HepG2 (cell line): Measurements from ENCODE around the gene IQGAP3. TPM values are rescaled to one million over a fixed set of nuclear protein-coding genes. Genes with fewer than 3 reads are reported as not detected.

Experiments used
- GFI1 ChIP-seq: sonication (generic); formaldehyde crosslinking; IDR thresholded peaks from 2 replicates; pipeline ENCODE4 v1.5.0; 2020; ENCODE audit warnings: missing genetic modification reagents, mild to moderate bottlenecking, borderline replicate concordance
- JUN ChIP-seq: sonication (generic); formaldehyde crosslinking; IDR thresholded peaks from 2 replicates; pipeline ENCODE4 v1.4.0; 2020; ENCODE audit warnings: mild to moderate bottlenecking, missing genetic modification reagents
- MED1 ChIP-seq: sonication (generic); formaldehyde crosslinking; IDR thresholded peaks from 2 replicates; pipeline ENCODE4 v1.4.0; 2020; ENCODE audit warnings: missing genetic modification reagents
- NR0B2 ChIP-seq: sonication (generic); formaldehyde crosslinking; IDR thresholded peaks from 2 replicates; pipeline ENCODE4 v1.4.0; 2020; ENCODE audit warnings: mild to moderate bottlenecking, missing genetic modification reagents
- POLR2A ChIP-seq, 2 experiments: IDR thresholded peaks; 2 replicates each; pipeline ENCODE4 v1.6.1; 2011; ENCODE audit warnings: low read depth in 2 of 2, low read length in 2 of 2, mild to moderate bottlenecking in 1 of 2, moderate library complexity in 1 of 2; ENCODE audit not compliant: insufficient read depth in 1 of 2
- PPARG ChIP-seq: conservative IDR thresholded peaks from 2 replicates; pipeline ENCODE4 v1.6.1; 2016; ENCODE audit warnings: missing biosample characterization, missing genetic modification reagents
- SATB2 ChIP-seq: sonication (generic); formaldehyde crosslinking; IDR thresholded peaks from 2 replicates; pipeline ENCODE4 v1.5.0; 2020; ENCODE audit warnings: missing genetic modification reagents
- SKIL ChIP-seq: sonication (generic); formaldehyde crosslinking; IDR thresholded peaks from 2 replicates; pipeline ENCODE4 v1.8.0; 2022; ENCODE audit warnings: missing genetic modification reagents, mild to moderate bottlenecking, moderate library complexity, borderline replicate concordance
- TSC22D2 ChIP-seq: sonication (generic); formaldehyde crosslinking; IDR thresholded peaks from 2 replicates; pipeline ENCODE4 v1.5.1; 2020; ENCODE audit warnings: missing genetic modification reagents, mild to moderate bottlenecking, borderline replicate concordance
- ZIK1 ChIP-seq: sonication (generic); formaldehyde crosslinking; IDR thresholded peaks from 2 replicates; pipeline ENCODE4 v1.5.0; 2020; ENCODE audit warnings: mild to moderate bottlenecking, low read depth, missing genetic modification reagents, borderline replicate concordance
- ZNF121 ChIP-seq: sonication (generic); formaldehyde crosslinking; IDR thresholded peaks from 2 replicates; pipeline ENCODE4 v1.5.0; 2020; ENCODE audit warnings: mild to moderate bottlenecking, missing genetic modification reagents
- ZNF564 ChIP-seq: sonication (generic); formaldehyde crosslinking; IDR thresholded peaks from 2 replicates; pipeline ENCODE4 v1.8.1; 2023; ENCODE audit warnings: mild to moderate bottlenecking, missing genetic modification reagents
- ZNF878 ChIP-seq: sonication (generic); formaldehyde crosslinking; IDR thresholded peaks from 2 replicates; pipeline ENCODE4 v1.8.1; 2023; ENCODE audit warnings: mild to moderate bottlenecking, missing genetic modification reagents, moderate library complexity
- polyA plus RNA-seq, 8 experiments: library from polyadenylated mRNA; depleted of rRNA in 3 of 8; stranded (reverse) in 7 of 8; unstranded in 1 of 8; fragments of >200 nt; fragmentation: Illumina TruSeq in 4 of 8; extraction: Trizol in 4 of 8; gene quantifications; 2 replicates each; pipeline versions ENCODE4 v1.2.1 to v1.2.3, GENCODE V29; 2011 to 2016; ENCODE audit warnings: low read depth in 4 of 8, missing spikeins in 1 of 8, mixed read lengths in 1 of 8; ENCODE audit not compliant: insufficient read depth in 1 of 8
- total RNA-seq, 5 experiments: library from RNA; depleted of rRNA; stranded (reverse); fragments of >200 nt; fragmentation: Illumina TruSeq; extraction: Trizol; gene quantifications; 2 replicates each; pipeline ENCODE4 v1.2.3, GENCODE V29; 2016; ENCODE audit warnings: low read depth in 1 of 5
- TF ChIP-seq, protein P1 (sequence below): sonication (generic); formaldehyde crosslinking; IDR thresholded peaks from 2 replicates; pipeline ENCODE4 v1.4.0; 2020; ENCODE audit warnings: missing genetic modification reagents
- TF ChIP-seq, protein P2 (sequence below): sonication (generic); formaldehyde crosslinking; IDR thresholded peaks from 2 replicates; pipeline ENCODE4 v1.4.0; 2020; ENCODE audit warnings: missing genetic modification reagents
- TF ChIP-seq, protein P3 (sequence below): sonication (generic); formaldehyde crosslinking; IDR thresholded peaks from 2 replicates; pipeline ENCODE4 v1.4.0; 2020; ENCODE audit warnings: mild to moderate bottlenecking, missing genetic modification reagents

Gene IQGAP3
- total and polyA plus RNA-seq, 2 of the 13 experiments (the other 11 are each of a cell fraction or from before 2014, with no cell fraction given): 13.5 to 14.1 TPM

DNA sequence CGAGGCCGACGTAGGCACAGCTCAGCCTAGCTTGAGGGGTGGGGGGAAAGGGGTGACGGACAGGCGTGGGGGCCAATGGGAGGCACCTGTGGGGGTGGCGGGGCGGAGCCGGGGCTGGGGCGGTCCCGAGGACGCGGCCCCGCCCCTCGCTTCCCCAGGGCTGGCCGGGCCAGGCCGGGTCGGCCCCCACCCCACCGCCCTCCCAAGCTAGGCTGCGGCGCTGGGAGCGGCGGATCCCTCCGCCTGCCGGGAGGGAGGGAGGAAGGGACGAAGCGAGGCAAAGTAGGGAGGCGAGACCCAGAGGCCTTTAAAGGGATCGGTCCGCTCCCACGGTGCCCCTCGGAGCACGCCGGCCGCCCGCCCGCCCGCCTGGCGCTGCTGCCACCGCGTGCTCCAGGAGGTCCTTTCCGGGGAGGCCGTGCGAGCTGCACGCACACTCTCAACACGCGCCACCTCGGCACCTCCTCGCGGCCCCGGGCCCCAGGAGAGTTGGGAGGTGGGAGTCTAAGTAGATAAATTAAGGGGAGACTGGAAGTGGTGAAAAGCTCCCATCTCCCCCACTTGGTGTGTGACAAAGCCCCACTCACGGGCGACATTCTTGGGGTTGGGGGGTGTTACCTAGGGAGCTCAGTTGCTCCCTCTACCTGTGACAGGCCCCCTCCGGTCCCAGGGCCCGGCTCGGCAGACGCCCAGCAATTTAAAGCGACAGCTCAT is 71.4 kb downstream of the IQGAP3 start (continued):
- TF ChIP-seq, protein P1, sequence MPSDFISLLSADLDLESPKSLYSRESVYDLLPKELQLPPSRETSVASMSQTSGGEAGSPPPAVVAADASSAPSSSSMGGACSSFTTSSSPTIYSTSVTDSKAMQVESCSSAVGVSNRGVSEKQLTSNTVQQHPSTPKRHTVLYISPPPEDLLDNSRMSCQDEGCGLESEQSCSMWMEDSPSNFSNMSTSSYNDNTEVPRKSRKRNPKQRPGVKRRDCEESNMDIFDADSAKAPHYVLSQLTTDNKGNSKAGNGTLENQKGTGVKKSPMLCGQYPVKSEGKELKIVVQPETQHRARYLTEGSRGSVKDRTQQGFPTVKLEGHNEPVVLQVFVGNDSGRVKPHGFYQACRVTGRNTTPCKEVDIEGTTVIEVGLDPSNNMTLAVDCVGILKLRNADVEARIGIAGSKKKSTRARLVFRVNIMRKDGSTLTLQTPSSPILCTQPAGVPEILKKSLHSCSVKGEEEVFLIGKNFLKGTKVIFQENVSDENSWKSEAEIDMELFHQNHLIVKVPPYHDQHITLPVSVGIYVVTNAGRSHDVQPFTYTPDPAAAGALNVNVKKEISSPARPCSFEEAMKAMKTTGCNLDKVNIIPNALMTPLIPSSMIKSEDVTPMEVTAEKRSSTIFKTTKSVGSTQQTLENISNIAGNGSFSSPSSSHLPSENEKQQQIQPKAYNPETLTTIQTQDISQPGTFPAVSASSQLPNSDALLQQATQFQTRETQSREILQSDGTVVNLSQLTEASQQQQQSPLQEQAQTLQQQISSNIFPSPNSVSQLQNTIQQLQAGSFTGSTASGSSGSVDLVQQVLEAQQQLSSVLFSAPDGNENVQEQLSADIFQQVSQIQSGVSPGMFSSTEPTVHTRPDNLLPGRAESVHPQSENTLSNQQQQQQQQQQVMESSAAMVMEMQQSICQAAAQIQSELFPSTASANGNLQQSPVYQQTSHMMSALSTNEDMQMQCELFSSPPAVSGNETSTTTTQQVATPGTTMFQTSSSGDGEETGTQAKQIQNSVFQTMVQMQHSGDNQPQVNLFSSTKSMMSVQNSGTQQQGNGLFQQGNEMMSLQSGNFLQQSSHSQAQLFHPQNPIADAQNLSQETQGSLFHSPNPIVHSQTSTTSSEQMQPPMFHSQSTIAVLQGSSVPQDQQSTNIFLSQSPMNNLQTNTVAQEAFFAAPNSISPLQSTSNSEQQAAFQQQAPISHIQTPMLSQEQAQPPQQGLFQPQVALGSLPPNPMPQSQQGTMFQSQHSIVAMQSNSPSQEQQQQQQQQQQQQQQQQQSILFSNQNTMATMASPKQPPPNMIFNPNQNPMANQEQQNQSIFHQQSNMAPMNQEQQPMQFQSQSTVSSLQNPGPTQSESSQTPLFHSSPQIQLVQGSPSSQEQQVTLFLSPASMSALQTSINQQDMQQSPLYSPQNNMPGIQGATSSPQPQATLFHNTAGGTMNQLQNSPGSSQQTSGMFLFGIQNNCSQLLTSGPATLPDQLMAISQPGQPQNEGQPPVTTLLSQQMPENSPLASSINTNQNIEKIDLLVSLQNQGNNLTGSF (CRISPR knock-in tag): peak; percentile 74; the same call in 1 of the 2 replicates
- TF ChIP-seq JUN (CRISPR knock-in tag): 0 out of 2 replicates have a peak, but pooled peaks have one; percentile 69
- TF ChIP-seq GFI1 (CRISPR knock-in tag): peak; percentile 43; the same call in 1 of the 2 replicates
- TF ChIP-seq PPARG (CRISPR knock-in tag): peak; percentile 40
- TF ChIP-seq, protein P2, sequence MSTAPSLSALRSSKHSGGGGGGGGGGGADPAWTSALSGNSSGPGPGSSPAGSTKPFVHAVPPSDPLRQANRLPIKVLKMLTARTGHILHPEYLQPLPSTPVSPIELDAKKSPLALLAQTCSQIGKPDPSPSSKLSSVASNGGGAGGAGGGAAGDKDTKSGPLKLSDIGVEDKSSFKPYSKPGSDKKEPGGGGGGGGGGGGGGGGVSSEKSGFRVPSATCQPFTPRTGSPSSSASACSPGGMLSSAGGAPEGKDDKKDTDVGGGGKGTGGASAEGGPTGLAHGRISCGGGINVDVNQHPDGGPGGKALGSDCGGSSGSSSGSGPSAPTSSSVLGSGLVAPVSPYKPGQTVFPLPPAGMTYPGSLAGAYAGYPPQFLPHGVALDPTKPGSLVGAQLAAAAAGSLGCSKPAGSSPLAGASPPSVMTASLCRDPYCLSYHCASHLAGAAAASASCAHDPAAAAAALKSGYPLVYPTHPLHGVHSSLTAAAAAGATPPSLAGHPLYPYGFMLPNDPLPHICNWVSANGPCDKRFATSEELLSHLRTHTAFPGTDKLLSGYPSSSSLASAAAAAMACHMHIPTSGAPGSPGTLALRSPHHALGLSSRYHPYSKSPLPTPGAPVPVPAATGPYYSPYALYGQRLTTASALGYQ (CRISPR knock-in tag): 0 out of 2 replicates have a peak, but pooled peaks have one; percentile 48
- peak; percentile 77; the same call in 1 of the 2 replicates for TF ChIP-seq SATB2 (CRISPR knock-in tag)
- no peak; the same call in 1 of the 2 replicates for TF ChIP-seq ZIK1 (CRISPR knock-in tag)
- TF ChIP-seq ZNF121: peak; percentile 34; the same call in 1 of the 2 replicates
- peak; percentile 66 for TF ChIP-seq ZNF564 (CRISPR knock-in tag)
- TF ChIP-seq NR0B2 (CRISPR knock-in tag): peak; percentile 23; the same call in 1 of the 2 replicates
- peak; percentile 79 for TF ChIP-seq ZNF878 (CRISPR knock-in tag)
- 0 out of 2 replicates have a peak, but pooled peaks have one; percentile 18 for TF ChIP-seq SKIL (CRISPR knock-in tag)
- peak; percentile 51; the same call in 1 of the 2 replicates for TF ChIP-seq MED1 (CRISPR knock-in tag)
- TF ChIP-seq, protein P3, sequence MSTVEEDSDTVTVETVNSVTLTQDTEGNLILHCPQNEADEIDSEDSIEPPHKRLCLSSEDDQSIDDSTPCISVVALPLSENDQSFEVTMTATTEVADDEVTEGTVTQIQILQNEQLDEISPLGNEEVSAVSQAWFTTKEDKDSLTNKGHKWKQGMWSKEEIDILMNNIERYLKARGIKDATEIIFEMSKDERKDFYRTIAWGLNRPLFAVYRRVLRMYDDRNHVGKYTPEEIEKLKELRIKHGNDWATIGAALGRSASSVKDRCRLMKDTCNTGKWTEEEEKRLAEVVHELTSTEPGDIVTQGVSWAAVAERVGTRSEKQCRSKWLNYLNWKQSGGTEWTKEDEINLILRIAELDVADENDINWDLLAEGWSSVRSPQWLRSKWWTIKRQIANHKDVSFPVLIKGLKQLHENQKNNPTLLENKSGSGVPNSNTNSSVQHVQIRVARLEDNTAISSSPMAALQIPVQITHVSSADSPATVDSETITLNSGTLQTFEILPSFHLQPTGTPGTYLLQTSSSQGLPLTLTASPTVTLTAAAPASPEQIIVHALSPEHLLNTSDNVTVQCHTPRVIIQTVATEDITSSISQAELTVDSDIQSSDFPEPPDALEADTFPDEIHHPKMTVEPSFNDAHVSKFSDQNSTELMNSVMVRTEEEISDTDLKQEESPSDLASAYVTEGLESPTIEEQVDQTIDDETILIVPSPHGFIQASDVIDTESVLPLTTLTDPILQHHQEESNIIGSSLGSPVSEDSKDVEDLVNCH (CRISPR knock-in tag): no peak
- TF ChIP-seq TSC22D2 (CRISPR knock-in tag): 0 out of 2 replicates have a peak, but pooled peaks have one; percentile 27
- peak; percentile 67 to 71 for TF ChIP-seq POLR2A (IDR thresholded peaks at IDR 0.05; ENCODE audit: insufficient read depth in 1 of 2, low read depth in 2 of 2, low read length in 2 of 2)
